K562 (cell line): ENCODE measurements around the gene NDFIP1. TPM values are rescaled to one million over a fixed set of nuclear protein-coding genes. Genes with fewer than 3 reads are reported as not detected.
A peak's percentile ranks its signal among the peaks of the same experiment; 100 is the strongest.

Experiments used
- FOXA1 ChIP-seq: fragments of 450-650 bp; IDR thresholded peaks from 2 replicates; pipeline ENCODE4 v1.6.1; 2016; ENCODE audit warnings: mild to moderate bottlenecking, borderline replicate concordance
- IFI16 ChIP-seq: fragments of 250-450 bp; sonication (Bioruptor Pico); IDR thresholded peaks from 2 replicates; pipeline ENCODE4 v2.1.2; 2022; ENCODE audit warnings: mild to moderate bottlenecking, inconsistent platforms
- MEF2A ChIP-seq: IDR thresholded peaks from 2 replicates; pipeline ENCODE4 v1.6.1; 2011; ENCODE audit warnings: low read depth, mild to moderate bottlenecking, low read length, moderate library complexity; ENCODE audit not compliant: control insufficient read depth
- MTF1 ChIP-seq: fragments of 250-450 bp; sonication (Bioruptor Pico); IDR thresholded peaks from 2 replicates; pipeline ENCODE4 v1.9.0; 2021; ENCODE audit warnings: moderate library complexity, mild to moderate bottlenecking, inconsistent platforms, borderline replicate concordance
- NR3C1 ChIP-seq: sonication (generic); formaldehyde crosslinking; IDR thresholded peaks from 2 replicates; pipeline ENCODE4 v1.8.1; 2022; ENCODE audit warnings: missing genetic modification reagents
- PCBP1 ChIP-seq: fragments of 200-400 bp; formaldehyde crosslinking; IDR thresholded peaks from 2 replicates; pipeline ENCODE4 v1.6.1; 2018; ENCODE audit warnings: mild to moderate bottlenecking, low read depth, low read length; ENCODE audit not compliant: poor library complexity, severe bottlenecking
- RFX7 ChIP-seq: fragments of 250-450 bp; sonication (Bioruptor Pico); IDR thresholded peaks from 2 replicates; pipeline ENCODE4 v1.5.1; 2021; ENCODE audit warnings: mild to moderate bottlenecking
- SNAPC5 ChIP-seq: fragments of 250-450 bp; sonication (Bioruptor Pico); IDR thresholded peaks from 2 replicates; pipeline ENCODE4 v1.8.0; 2021; ENCODE audit warnings: moderate library complexity, mild to moderate bottlenecking, inconsistent platforms
- SUPT5H ChIP-seq: fragments of 450-650 bp; IDR thresholded peaks from 2 replicates; pipeline ENCODE4 v1.6.1; 2016
- YY1 ChIP-seq, 3 experiments: IDR thresholded peaks; 2 replicates each; pipeline ENCODE4 v1.6.1; 2011; ENCODE audit warnings: low read length in 2 of 3, mild to moderate bottlenecking in 2 of 3, moderate library complexity in 2 of 3, borderline replicate concordance in 1 of 3, control low read depth in 1 of 3, low read depth in 1 of 3; ENCODE audit not compliant: insufficient read depth in 3 of 3, insufficient replicate concordance in 2 of 3, control insufficient read depth in 1 of 3, insufficient read length in 1 of 3; ENCODE audit errors: extremely low read depth in 1 of 3
- ZNF134 ChIP-seq: fragments of 250-450 bp; sonication (Bioruptor Pico); conservative IDR thresholded peaks from 2 replicates; pipeline ENCODE4 v1.4.0; 2020
- ZNF217 ChIP-seq: sonication (generic); formaldehyde crosslinking; IDR thresholded peaks from 2 replicates; pipeline ENCODE4 v1.8.0; 2022; ENCODE audit warnings: mild to moderate bottlenecking, missing genetic modification reagents
- ZNF263 ChIP-seq: sonication (generic); formaldehyde crosslinking; IDR thresholded peaks from 2 replicates; pipeline ENCODE4 v1.8.0; 2022; ENCODE audit warnings: mild to moderate bottlenecking, missing genetic modification reagents, borderline replicate concordance
- ZNF445 ChIP-seq: fragments of 250-450 bp; sonication (Bioruptor Pico); IDR thresholded peaks from 2 replicates; pipeline ENCODE4 v1.4.0; 2020; ENCODE audit warnings: low read depth, mild to moderate bottlenecking, moderate library complexity
- ZNF76 ChIP-seq: fragments of 250-450 bp; sonication (Bioruptor Pico); IDR thresholded peaks from 2 replicates; pipeline ENCODE4 v1.4.0; 2020; ENCODE audit warnings: mild to moderate bottlenecking, moderate library complexity, borderline replicate concordance
- ZNF830 ChIP-seq: fragments of 250-450 bp; sonication (Bioruptor Pico); IDR thresholded peaks from 2 replicates; pipeline ENCODE4 v1.5.0; 2021; ENCODE audit warnings: mild to moderate bottlenecking
- polyA plus RNA-seq, 8 experiments: library from polyadenylated mRNA; depleted of rRNA in 4 of 8; stranded (reverse) in 5 of 8; unstranded in 3 of 8; fragments of >200 nt; fragmentation: Nextera tagmentation in 2 of 8; fragmentation: Illumina TruSeq in 1 of 8; extraction: Ambion mirVana in 2 of 8; extraction: Trizol in 1 of 8; gene quantifications; 2 replicates each; pipeline versions ENCODE4 v1.2.1 to v1.2.3, GENCODE V29; 2011 to 2014; ENCODE audit warnings: inconsistent platforms in 1 of 8, missing spikeins in 1 of 8
- total RNA-seq, 7 experiments: library from RNA; depleted of rRNA in 6 of 7; stranded (reverse); fragments of >200 nt in 6 of 7; fragmentation: Illumina TruSeq in 2 of 7; extraction: Trizol in 2 of 7; gene quantifications; 2 replicates each; pipeline versions ENCODE4 v1.2.1 to v1.2.3, GENCODE V29; 2011 to 2021; ENCODE audit warnings: low replicate concordance in 1 of 7
- TF ChIP-seq, protein P1 (sequence below), 2 experiments: fragments of 450-650 bp in 1 of 2; sonication (generic) in 1 of 2; formaldehyde crosslinking; conservative IDR thresholded peaks; 2 replicates each; pipeline versions ENCODE4 v1.4.0 to v1.8.1; 2020 to 2022; ENCODE audit warnings: mild to moderate bottlenecking in 1 of 2, missing genetic modification reagents in 1 of 2
- TF ChIP-seq, protein P2 (sequence below), 2 experiments: fragments of 450-650 bp; IDR thresholded peaks; 2 replicates each; pipeline ENCODE4 v1.6.1; 2016; ENCODE audit warnings: mild to moderate bottlenecking in 2 of 2, borderline replicate concordance in 1 of 2, low read depth in 1 of 2, moderate library complexity in 1 of 2

Gene NDFIP1
- total and polyA plus RNA-seq, 9 of the 15 experiments (the other 6 are each of a cell fraction or from before 2014, with no cell fraction given): 5.3 to 37.5 (median 31.9) TPM

DNA sequence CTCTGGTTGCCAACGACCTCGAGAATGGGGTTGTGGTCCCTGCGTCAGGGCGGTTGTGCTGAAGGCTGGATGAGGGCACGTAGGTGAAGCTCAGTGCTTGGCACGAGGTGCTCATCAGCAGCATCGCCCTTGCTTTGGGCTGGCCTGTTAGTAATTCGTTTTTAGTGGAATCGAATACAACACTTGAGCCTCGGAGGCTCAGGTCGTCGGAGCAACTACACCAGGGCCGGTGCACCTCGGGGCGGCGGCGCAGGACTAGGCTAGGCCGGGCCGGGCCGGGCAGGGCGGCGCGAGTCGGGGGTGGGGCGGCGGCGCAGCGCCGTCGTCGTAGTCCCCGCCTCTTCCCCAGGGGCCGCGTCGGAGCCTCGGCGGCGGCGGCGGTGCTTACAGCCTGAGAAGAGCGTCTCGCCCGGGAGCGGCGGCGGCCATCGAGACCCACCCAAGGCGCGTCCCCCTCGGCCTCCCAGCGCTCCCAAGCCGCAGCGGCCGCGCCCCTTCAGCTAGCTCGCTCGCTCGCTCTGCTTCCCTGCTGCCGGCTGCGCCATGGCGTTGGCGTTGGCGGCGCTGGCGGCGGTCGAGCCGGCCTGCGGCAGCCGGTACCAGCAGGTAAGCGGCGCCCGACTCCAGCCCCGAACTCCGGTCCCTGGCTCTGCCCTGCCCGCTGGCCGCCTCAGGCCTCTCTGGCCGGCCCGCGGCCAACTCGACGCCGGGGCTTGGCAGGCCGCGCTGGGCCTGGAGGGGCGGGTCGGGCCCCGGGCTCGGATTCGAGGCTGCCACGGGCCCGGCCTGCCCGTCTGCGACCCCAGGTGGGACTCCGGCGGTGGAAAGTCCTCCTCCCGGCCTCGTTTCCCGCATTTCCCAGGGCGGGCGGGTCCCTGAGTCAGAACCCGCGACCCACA is at the start of gene NDFIP1 (continued):
- peak; percentile 90 for TF ChIP-seq NR3C1
- TF ChIP-seq YY1 (IDR thresholded peaks at IDR 0.05; ENCODE audit: borderline replicate concordance in 1 of 3, control insufficient read depth in 1 of 3, extremely low read depth in 1 of 3, insufficient read depth in 3 of 3, insufficient read length in 1 of 3, insufficient replicate concordance in 2 of 3, low read depth in 1 of 3, low read length in 2 of 3): peak; percentile 40 to 84 (median 74)
- no peak for TF ChIP-seq MTF1
- no peak for TF ChIP-seq ZNF217 (CRISPR knock-in tag)
- no peak for TF ChIP-seq ZNF134 (CRISPR knock-in tag)
- TF ChIP-seq ZNF263 (CRISPR knock-in tag): 0 out of 2 replicates have a peak, but pooled peaks have one; percentile 14
- TF ChIP-seq RFX7: no peak
- TF ChIP-seq ZNF830 (CRISPR knock-in tag): no peak
- no peak for TF ChIP-seq SNAPC5 (CRISPR knock-in tag)
- TF ChIP-seq, protein P1, sequence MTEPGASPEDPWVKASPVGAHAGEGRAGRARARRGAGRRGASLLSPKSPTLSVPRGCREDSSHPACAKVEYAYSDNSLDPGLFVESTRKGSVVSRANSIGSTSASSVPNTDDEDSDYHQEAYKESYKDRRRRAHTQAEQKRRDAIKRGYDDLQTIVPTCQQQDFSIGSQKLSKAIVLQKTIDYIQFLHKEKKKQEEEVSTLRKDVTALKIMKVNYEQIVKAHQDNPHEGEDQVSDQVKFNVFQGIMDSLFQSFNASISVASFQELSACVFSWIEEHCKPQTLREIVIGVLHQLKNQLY (CRISPR knock-in tag; conservative IDR thresholded peaks at IDR 0.05): no peak
- TF ChIP-seq MEF2A: no peak
- TF ChIP-seq IFI16 (CRISPR knock-in tag): no peak
- TF ChIP-seq, protein P2, sequence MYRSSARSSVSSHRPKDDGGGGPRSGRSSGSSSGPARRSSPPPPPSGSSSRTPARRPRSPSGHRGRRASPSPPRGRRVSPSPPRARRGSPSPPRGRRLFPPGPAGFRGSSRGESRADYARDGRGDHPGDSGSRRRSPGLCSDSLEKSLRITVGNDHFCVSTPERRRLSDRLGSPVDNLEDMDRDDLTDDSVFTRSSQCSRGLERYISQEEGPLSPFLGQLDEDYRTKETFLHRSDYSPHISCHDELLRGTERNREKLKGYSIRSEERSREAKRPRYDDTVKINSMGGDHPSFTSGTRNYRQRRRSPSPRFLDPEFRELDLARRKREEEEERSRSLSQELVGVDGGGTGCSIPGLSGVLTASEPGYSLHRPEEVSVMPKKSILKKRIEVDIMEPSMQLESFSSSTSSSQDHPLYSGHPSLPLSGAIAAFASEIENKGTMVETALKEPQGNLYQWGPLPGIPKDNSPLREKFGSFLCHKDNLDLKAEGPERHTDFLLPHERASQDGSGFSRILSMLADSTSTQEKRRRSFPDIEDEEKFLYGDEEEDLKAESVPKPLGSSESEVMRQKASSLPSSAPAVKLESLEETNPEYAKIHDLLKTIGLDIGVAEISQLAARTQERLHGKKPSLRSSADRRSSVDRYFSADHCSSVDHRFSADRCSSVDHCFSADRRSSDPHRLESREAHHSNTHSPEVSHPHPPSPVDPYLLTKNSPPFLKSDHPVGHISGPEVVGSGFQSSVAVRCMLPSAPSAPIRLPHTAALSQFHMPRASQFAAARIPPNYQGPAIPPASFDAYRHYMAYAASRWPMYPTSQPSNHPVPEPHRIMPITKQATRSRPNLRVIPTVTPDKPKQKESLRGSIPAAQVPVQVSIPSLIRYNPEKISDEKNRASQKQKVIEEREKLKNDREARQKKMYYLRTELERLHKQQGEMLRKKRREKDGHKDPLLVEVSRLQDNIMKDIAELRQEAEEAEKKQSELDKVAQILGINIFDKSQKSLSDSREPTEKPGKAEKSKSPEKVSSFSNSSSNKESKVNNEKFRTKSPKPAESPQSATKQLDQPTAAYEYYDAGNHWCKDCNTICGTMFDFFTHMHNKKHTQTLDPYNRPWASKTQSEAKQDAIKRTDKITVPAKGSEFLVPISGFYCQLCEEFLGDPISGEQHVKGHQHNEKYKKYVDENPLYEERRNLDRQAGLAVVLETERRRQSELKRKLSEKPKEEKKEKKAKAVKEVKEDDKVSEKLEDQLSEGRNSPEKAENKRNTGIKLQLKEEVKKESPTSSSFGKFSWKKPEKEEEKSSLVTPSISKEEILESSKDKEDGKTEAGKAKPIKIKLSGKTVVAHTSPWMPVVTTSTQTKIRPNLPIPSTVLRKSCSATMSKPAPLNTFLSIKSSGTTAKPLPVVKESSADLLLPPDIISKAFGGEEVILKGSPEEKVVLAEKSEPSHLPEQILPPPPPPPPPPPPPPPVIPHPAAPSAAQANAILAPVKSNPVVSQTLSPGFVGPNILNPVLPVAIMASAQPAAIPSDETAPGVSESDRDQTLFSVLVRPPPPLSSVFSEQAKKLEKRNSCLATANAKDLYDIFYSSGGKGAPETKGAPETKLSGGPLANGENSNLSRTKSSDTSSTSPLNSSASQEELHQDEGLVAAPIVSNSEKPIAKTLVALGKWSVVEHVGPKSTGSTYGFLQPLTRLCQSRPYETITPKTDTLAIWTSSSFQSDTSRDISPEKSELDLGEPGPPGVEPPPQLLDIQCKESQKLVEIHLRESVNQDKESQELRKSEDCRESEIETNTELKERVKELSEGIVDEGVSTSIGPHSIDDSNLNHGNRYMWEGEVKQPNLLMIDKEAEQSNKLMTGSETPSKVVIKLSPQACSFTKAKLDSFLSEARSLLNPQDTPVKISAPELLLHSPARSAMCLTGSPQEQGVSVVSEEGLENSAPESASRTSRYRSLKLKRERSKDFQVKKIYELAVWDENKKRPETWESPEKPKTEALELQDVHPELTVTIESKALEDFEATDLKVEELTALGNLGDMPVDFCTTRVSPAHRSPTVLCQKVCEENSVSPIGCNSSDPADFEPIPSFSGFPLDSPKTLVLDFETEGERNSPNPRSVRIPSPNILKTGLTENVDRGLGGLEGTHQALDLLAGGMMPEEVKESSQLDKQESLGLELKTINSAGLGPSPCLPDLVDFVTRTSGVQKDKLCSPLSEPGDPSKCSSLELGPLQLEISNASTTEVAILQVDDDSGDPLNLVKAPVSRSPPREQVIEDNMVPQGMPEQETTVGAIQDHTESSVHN (IDR thresholded peaks at IDR 0.05; ENCODE audit: borderline replicate concordance in 1 of 2, low read depth in 1 of 2): no peak
- TF ChIP-seq ZNF76 (CRISPR knock-in tag): 0 out of 2 replicates have a peak, but pooled peaks have one; percentile 20
- TF ChIP-seq PCBP1: peak; percentile 29
- peak; percentile 71 for TF ChIP-seq SUPT5H
- no peak for TF ChIP-seq ZNF445 (CRISPR knock-in tag)
- no peak for TF ChIP-seq FOXA1
